ENCODE measurements around the gene NECAB2. TPM values are rescaled to one million over a fixed set of nuclear protein-coding genes. Genes with fewer than 3 reads are reported as not detected.

Gene NECAB2
- total RNA-seq, 2 donors from 2014 or later = 2.8 TPM; not detected in 1

- Histone ChIP-seq H3K4me3 (no peak overlapping the region), H3K36me3 (no peaks in the 10 kb centered on the region), H3K9me3 (no peaks in the 10 kb centered on the region), H3K4me1 (replicated peaks) (no peaks in the 10 kb centered on the region), H3K27me3 (replicated peaks; ENCODE audit: insufficient read depth) (no peaks in the 10 kb centered on the region), H3K27ac (no peak overlapping the region)
- TF ChIP-seq POLR2AphosphoS5 (IDR thresholded peaks at IDR 0.05) (no peak), POLR2A (IDR thresholded peaks at IDR 0.05) (no peak), CTCF (IDR thresholded peaks at IDR 0.05) (no peak)
- 85% methylated on average over 17 of the region's 17 CpGs for WGBS
- no peak for DNase-seq (ENCODE audit: low spot score)
- intact Hi-C loops (cut with DNase I) = no loop called here
Observed at GRCh38 chr16:84031556-84031955, 63.5 kb downstream of the NECAB2 start.

- no peaks in the 10 kb centered on the region for H3K36me3 ChIP-seq
- TF ChIP-seq CTCF (IDR thresholded peaks at IDR 0.05) = no peak
- TF ChIP-seq POLR2AphosphoS5 (IDR thresholded peaks at IDR 0.05) = no peak
- TF ChIP-seq POLR2A (IDR thresholded peaks at IDR 0.05) = no peak
- intact Hi-C loops (cut with DNase I) = no loop called here
- H3K4me1 ChIP-seq (replicated peaks) = no peaks in the 10 kb centered on the region
- H3K27ac ChIP-seq = no peak overlapping the region
- no peak for DNase-seq (ENCODE audit: low spot score)
- H3K27me3 ChIP-seq (replicated peaks; ENCODE audit: insufficient read depth) = no peaks in the 10 kb centered on the region
- H3K9me3 ChIP-seq = no peaks in the 10 kb centered on the region
- WGBS = 53% methylated on average over 15 of the region's 15 CpGs
- no peak overlapping the region for H3K4me3 ChIP-seq
Observed at GRCh38 chr16:84032458-84033178, 64.6 kb downstream of the NECAB2 start.

- intact Hi-C loops (cut with DNase I) = no loop called here
- H3K4me1 ChIP-seq (replicated peaks) = no peaks in the 10 kb centered on the region
- TF ChIP-seq POLR2A (IDR thresholded peaks at IDR 0.05) (no peak), CTCF (IDR thresholded peaks at IDR 0.05) (no peak), POLR2AphosphoS5 (IDR thresholded peaks at IDR 0.05) (no peak)
- H3K9me3 ChIP-seq = no peaks in the 10 kb centered on the region
- no peaks in the 10 kb centered on the region for H3K36me3 ChIP-seq
- no peak for DNase-seq (ENCODE audit: low spot score)
- H3K4me3 ChIP-seq = no peak overlapping the region
- H3K27me3 ChIP-seq (replicated peaks; ENCODE audit: insufficient read depth) = no peaks in the 10 kb centered on the region
- WGBS = 84% methylated on average over 25 of the region's 25 CpGs
- H3K27ac ChIP-seq = no peak overlapping the region
Observed at GRCh38 chr16:84033251-84034195, 65.5 kb downstream of the NECAB2 start.

GRCh38 chr16:84034516-84034915 is 66.5 kb downstream of the NECAB2 start:
- Histone ChIP-seq H3K36me3 (no peaks in the 10 kb centered on the region), H3K27ac (no peak overlapping the region), H3K4me3 (no peak overlapping the region), H3K4me1 (replicated peaks) (no peaks in the 10 kb centered on the region), H3K27me3 (replicated peaks; ENCODE audit: insufficient read depth) (no peaks in the 10 kb centered on the region), H3K9me3 (no peaks in the 10 kb centered on the region)
- DNase-seq (ENCODE audit: low spot score) = no peak
- intact Hi-C loops (cut with DNase I) = no loop called here
- WGBS = 96% methylated on average over 12 of the region's 12 CpGs
- TF ChIP-seq CTCF (IDR thresholded peaks at IDR 0.05) = no peak
- no peak for TF ChIP-seq POLR2A (IDR thresholded peaks at IDR 0.05)
- no peak for TF ChIP-seq POLR2AphosphoS5 (IDR thresholded peaks at IDR 0.05)

All from prostate gland (tissue), 2 donors.